HepG2 (cell line): ENCODE measurements around the gene TTC4. TPM values are rescaled to one million over a fixed set of nuclear protein-coding genes. Genes with fewer than 3 reads are reported as not detected.

Experiments used
- ARHGAP35 ChIP-seq: sonication (generic); formaldehyde crosslinking; IDR thresholded peaks from 2 replicates; pipeline ENCODE4 v1.9.0; 2022; ENCODE audit warnings: mild to moderate bottlenecking, inconsistent platforms, moderate library complexity, missing genetic modification reagents, borderline replicate concordance
- ATRX ChIP-seq: sonication (generic); formaldehyde crosslinking; IDR thresholded peaks from 2 replicates; pipeline ENCODE4 v1.4.0; 2020; ENCODE audit warnings: missing genetic modification reagents, borderline replicate concordance
- GFI1 ChIP-seq: sonication (generic); formaldehyde crosslinking; IDR thresholded peaks from 2 replicates; pipeline ENCODE4 v1.5.0; 2020; ENCODE audit warnings: missing genetic modification reagents, mild to moderate bottlenecking, borderline replicate concordance
- GMEB1 ChIP-seq: sonication (generic); formaldehyde crosslinking; IDR thresholded peaks from 2 replicates; pipeline ENCODE4 v1.5.1; 2020; ENCODE audit warnings: missing genetic modification reagents, mild to moderate bottlenecking, borderline replicate concordance
- GPN1 ChIP-seq: sonication (generic); formaldehyde crosslinking; IDR thresholded peaks from 2 replicates; pipeline ENCODE4 v1.5.1; 2020; ENCODE audit warnings: missing genetic modification reagents, borderline replicate concordance
- HDAC1 ChIP-seq: sonication (generic); formaldehyde crosslinking; IDR thresholded peaks from 2 replicates; pipeline ENCODE4 v1.5.1; 2020; ENCODE audit warnings: mild to moderate bottlenecking, missing genetic modification reagents
- HNF4A ChIP-seq: sonication (generic); formaldehyde crosslinking; IDR thresholded peaks from 2 replicates; pipeline ENCODE4 v1.4.0; 2020; ENCODE audit warnings: missing genetic modification reagents
- KAT8 ChIP-seq: IDR thresholded peaks from 2 replicates; pipeline ENCODE4 v1.6.1; 2016; ENCODE audit warnings: missing genetic modification reagents, missing compliant biosample characterization
- MAFF ChIP-seq: IDR thresholded peaks from 2 replicates; pipeline ENCODE4 v1.6.1; 2011; ENCODE audit warnings: low read depth, low read length, improper control_type of control experiment
- MLX ChIP-seq: IDR thresholded peaks from 2 replicates; pipeline ENCODE4 v1.6.1; 2016
- PREB ChIP-seq: sonication (generic); formaldehyde crosslinking; IDR thresholded peaks from 2 replicates; pipeline ENCODE4 v1.4.0; 2020; ENCODE audit warnings: missing genetic modification reagents
- SAFB2 ChIP-seq: sonication (generic); formaldehyde crosslinking; IDR thresholded peaks from 2 replicates; pipeline ENCODE4 v1.5.1; 2020; ENCODE audit warnings: missing genetic modification reagents, low read depth, mild to moderate bottlenecking, borderline replicate concordance
- SATB2 ChIP-seq: sonication (generic); formaldehyde crosslinking; IDR thresholded peaks from 2 replicates; pipeline ENCODE4 v1.5.0; 2020; ENCODE audit warnings: missing genetic modification reagents
- U2AF1 ChIP-seq: fragments of 200-400 bp; formaldehyde crosslinking; optimal IDR thresholded peaks from 2 replicates; pipeline ENCODE3; 2017; ENCODE audit warnings: mild to moderate bottlenecking, low read depth, low read length
- ZFP36 ChIP-seq: fragments of 150-350 bp; IDR thresholded peaks from 2 replicates; pipeline ENCODE4 v1.6.1; 2018; ENCODE audit warnings: borderline replicate concordance, low read length, low read depth; ENCODE audit not compliant: partially characterized antibody
- ZNF501 ChIP-seq: sonication (generic); formaldehyde crosslinking; IDR thresholded peaks from 2 replicates; pipeline ENCODE4 v1.5.1; 2020; ENCODE audit warnings: mild to moderate bottlenecking, moderate library complexity, missing genetic modification reagents
- ZSCAN22 ChIP-seq: sonication (generic); formaldehyde crosslinking; IDR thresholded peaks from 2 replicates; pipeline ENCODE4 v1.4.0; 2020; ENCODE audit warnings: mild to moderate bottlenecking, missing genetic modification reagents
- polyA plus RNA-seq, 8 experiments: library from polyadenylated mRNA; depleted of rRNA in 3 of 8; stranded (reverse) in 7 of 8; unstranded in 1 of 8; fragments of >200 nt; fragmentation: Illumina TruSeq in 4 of 8; extraction: Trizol in 4 of 8; gene quantifications; 2 replicates each; pipeline versions ENCODE4 v1.2.1 to v1.2.3, GENCODE V29; 2011 to 2016; ENCODE audit warnings: low read depth in 4 of 8, missing spikeins in 1 of 8, mixed read lengths in 1 of 8; ENCODE audit not compliant: insufficient read depth in 1 of 8
- total RNA-seq, 5 experiments: library from RNA; depleted of rRNA; stranded (reverse); fragments of >200 nt; fragmentation: Illumina TruSeq; extraction: Trizol; gene quantifications; 2 replicates each; pipeline ENCODE4 v1.2.3, GENCODE V29; 2016; ENCODE audit warnings: low read depth in 1 of 5
- TF ChIP-seq, protein P1 (sequence below): sonication (generic); formaldehyde crosslinking; IDR thresholded peaks from 2 replicates; pipeline ENCODE4 v1.8.1; 2023; ENCODE audit warnings: mild to moderate bottlenecking, missing genetic modification reagents
- TF ChIP-seq, protein P2 (sequence below): sonication (generic); formaldehyde crosslinking; conservative IDR thresholded peaks from 2 replicates; pipeline ENCODE4 v1.4.0; 2020; ENCODE audit warnings: mild to moderate bottlenecking, missing genetic modification reagents, moderate library complexity

TTC4 gene
- total and polyA plus RNA-seq, 2 of the 13 experiments (the other 11 are each of a cell fraction or from before 2014, with no cell fraction given) = 13.1 to 24.7 TPM

DNA sequence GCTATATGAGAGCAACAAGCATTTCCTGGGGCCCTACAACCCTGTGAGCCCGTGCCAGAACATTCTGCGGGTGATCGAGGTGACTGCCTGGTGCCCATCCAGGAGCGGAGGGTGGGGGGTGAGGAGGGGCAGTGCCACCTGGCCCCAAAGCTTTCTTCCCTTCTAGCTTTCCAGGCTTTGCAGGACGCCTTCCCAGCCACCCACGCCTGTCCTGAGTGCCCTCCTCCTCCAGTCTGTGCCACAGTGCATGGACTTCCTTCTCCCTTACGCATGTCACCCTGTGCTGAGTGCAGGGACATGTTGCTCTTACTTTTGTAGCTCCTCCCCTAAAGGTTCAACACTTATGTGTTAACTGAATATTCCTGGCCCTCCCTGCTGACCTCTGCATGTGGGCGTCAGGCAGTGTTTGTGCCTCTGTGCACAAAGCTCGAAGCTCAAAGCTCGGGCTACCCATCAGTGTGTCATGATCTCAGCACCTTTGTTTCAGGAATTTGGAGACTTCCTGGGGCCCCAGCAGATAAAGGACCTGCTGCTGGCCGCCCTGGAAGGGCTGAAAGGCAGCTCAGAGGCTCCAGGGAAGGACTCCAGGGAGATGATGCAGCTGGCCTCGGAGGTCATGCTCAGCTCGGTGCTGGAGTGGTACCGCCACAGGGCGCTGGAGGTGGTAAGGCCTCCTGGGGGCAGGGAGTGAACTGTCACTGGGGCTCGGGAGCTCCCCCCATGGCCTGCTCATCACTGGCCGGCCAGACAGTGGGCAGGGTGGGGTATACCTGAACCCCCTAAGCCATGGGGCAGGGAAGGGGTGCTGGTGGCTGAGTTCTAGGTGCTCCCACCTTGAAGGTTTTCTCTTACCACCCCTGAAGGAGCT is 36.7 kb upstream of the TTC4 start (continued):
- no peak for TF ChIP-seq ZFP36
- TF ChIP-seq, protein P1, sequence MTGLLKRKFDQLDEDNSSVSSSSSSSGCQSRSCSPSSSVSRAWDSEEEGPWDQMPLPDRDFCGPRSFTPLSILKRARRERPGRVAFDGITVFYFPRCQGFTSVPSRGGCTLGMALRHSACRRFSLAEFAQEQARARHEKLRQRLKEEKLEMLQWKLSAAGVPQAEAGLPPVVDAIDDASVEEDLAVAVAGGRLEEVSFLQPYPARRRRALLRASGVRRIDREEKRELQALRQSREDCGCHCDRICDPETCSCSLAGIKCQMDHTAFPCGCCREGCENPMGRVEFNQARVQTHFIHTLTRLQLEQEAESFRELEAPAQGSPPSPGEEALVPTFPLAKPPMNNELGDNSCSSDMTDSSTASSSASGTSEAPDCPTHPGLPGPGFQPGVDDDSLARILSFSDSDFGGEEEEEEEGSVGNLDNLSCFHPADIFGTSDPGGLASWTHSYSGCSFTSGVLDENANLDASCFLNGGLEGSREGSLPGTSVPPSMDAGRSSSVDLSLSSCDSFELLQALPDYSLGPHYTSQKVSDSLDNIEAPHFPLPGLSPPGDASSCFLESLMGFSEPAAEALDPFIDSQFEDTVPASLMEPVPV = no peak
- no peak for TF ChIP-seq ZSCAN22 (CRISPR knock-in tag)
- no peak for TF ChIP-seq PREB (CRISPR knock-in tag)
- TF ChIP-seq U2AF1 = no peak
- no peak for TF ChIP-seq ZNF501 (CRISPR knock-in tag)
- TF ChIP-seq MAFF = no peak
- 0 out of 2 replicates have a peak, but pooled peaks have one; percentile 23 for TF ChIP-seq MLX (CRISPR knock-in tag)
- no peak for TF ChIP-seq GPN1
- TF ChIP-seq ARHGAP35 (CRISPR knock-in tag) = no peak
- no peak for TF ChIP-seq SATB2
- TF ChIP-seq HNF4A (CRISPR knock-in tag) = peak; percentile 42; the same call in 1 of the 2 replicates
- TF ChIP-seq KAT8 (CRISPR knock-in tag) = no peak
- no peak for TF ChIP-seq SAFB2 (CRISPR knock-in tag)
- 0 out of 2 replicates have a peak, but pooled peaks have one; percentile 20 for TF ChIP-seq GMEB1 (CRISPR knock-in tag)
- no peak for TF ChIP-seq HDAC1
- TF ChIP-seq GFI1 (CRISPR knock-in tag) = no peak
- no peak for TF ChIP-seq ATRX (CRISPR knock-in tag)
- TF ChIP-seq, protein P2, sequence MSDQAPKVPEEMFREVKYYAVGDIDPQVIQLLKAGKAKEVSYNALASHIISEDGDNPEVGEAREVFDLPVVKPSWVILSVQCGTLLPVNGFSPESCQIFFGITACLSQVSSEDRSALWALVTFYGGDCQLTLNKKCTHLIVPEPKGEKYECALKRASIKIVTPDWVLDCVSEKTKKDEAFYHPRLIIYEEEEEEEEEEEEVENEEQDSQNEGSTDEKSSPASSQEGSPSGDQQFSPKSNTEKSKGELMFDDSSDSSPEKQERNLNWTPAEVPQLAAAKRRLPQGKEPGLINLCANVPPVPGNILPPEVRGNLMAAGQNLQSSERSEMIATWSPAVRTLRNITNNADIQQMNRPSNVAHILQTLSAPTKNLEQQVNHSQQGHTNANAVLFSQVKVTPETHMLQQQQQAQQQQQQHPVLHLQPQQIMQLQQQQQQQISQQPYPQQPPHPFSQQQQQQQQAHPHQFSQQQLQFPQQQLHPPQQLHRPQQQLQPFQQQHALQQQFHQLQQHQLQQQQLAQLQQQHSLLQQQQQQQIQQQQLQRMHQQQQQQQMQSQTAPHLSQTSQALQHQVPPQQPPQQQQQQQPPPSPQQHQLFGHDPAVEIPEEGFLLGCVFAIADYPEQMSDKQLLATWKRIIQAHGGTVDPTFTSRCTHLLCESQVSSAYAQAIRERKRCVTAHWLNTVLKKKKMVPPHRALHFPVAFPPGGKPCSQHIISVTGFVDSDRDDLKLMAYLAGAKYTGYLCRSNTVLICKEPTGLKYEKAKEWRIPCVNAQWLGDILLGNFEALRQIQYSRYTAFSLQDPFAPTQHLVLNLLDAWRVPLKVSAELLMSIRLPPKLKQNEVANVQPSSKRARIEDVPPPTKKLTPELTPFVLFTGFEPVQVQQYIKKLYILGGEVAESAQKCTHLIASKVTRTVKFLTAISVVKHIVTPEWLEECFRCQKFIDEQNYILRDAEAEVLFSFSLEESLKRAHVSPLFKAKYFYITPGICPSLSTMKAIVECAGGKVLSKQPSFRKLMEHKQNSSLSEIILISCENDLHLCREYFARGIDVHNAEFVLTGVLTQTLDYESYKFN (CRISPR knock-in tag) = peak; percentile 45; the same call in 1 of the 2 replicates
